Smooth muscle cell (in vitro differentiated cells): Measurements from ENCODE around the gene HLA-A. TPM values are rescaled to one million over a fixed set of nuclear protein-coding genes. Genes with fewer than 3 reads are reported as not detected.

Experiments
- DNase-seq: peaks from one replicate; lab custom pipeline; 2025; ENCODE audit not compliant: unreplicated experiment; lab: John Stamatoyannopoulos, UW
- H2AFZ ChIP-seq: fragments of 200-600 bp; sonication (generic); 2 replicates; pipeline ENCODE4 v1.6.0; 2016; ENCODE audit warnings: antibody characterized with exemption, low read depth, mild to moderate bottlenecking
- H3F3A ChIP-seq: fragments of 200-600 bp; sonication (generic); 2 replicates; pipeline ENCODE4 v1.6.0; 2017; ENCODE audit warnings: antibody characterized with exemption, low read depth
- H3K27ac ChIP-seq: fragments of 200-600 bp; sonication (generic); 2 replicates; pipeline ENCODE4 v1.5.1; 2016; ENCODE audit warnings: low read depth, mild to moderate bottlenecking
- H3K27me3 ChIP-seq: fragments of 200-600 bp; sonication (generic); 2 replicates; pipeline ENCODE4 v1.6.1; 2016; ENCODE audit warnings: low read depth, mild to moderate bottlenecking
- H3K36me3 ChIP-seq: fragments of 200-600 bp; sonication (generic); 2 replicates; pipeline ENCODE4 v1.5.1; 2016; ENCODE audit warnings: low read depth
- H3K4me1 ChIP-seq: fragments of 200-600 bp; sonication (generic); 2 replicates; pipeline ENCODE4 v1.5.1; 2016; ENCODE audit warnings: low read depth
- H3K4me2 ChIP-seq: fragments of 200-600 bp; sonication (generic); 2 replicates; pipeline ENCODE4 v1.6.0; 2016; ENCODE audit warnings: mild to moderate bottlenecking
- H3K4me3 ChIP-seq: fragments of 200-600 bp; sonication (generic); 2 replicates; pipeline ENCODE4 v1.5.1; 2016; ENCODE audit warnings: mild to moderate bottlenecking
- H3K79me2 ChIP-seq: fragments of 200-600 bp; sonication (generic); 2 replicates; pipeline ENCODE4 v1.6.0; 2016; ENCODE audit warnings: low read depth, mild to moderate bottlenecking
- H3K9ac ChIP-seq: fragments of 200-600 bp; sonication (generic); 2 replicates; pipeline ENCODE4 v1.6.0; 2016; ENCODE audit warnings: low read depth
- H3K9me3 ChIP-seq: fragments of 200-600 bp; sonication (generic); replicated peaks from 2 replicates; pipeline ENCODE4 v1.5.1; 2016; ENCODE audit warnings: low read depth
- H4K20me1 ChIP-seq: fragments of 200-600 bp; sonication (generic); 2 replicates; pipeline ENCODE4 v1.6.0; 2016; ENCODE audit warnings: low read depth
- CTCF ChIP-seq: fragments of 200-600 bp; sonication (generic); IDR thresholded peaks from 2 replicates; pipeline ENCODE4 v1.5.1; 2017; ENCODE audit warnings: borderline replicate concordance, mild to moderate bottlenecking, antibody characterized with exemption; ENCODE audit not compliant: insufficient read depth, poor library complexity, severe bottlenecking
- WGBS: methylation state at CpG from one replicate; pipeline ENCODE4 v1.1.7; 2016; ENCODE audit warnings: low lambda C conversion rate; 5-methylcytosine and 5-hydroxymethylcytosine counted together
- polyA plus RNA-seq: library from polyadenylated mRNA; unstranded; fragments of >200 nt; fragmentation: Nextera tagmentation; extraction: Ambion mirVana; gene quantifications from 2 replicates; pipeline ENCODE4 v1.2.1, GENCODE V29; 2016
- small RNA-seq: library from RNA; depleted of rRNA; stranded (forward); fragments of <200 nt; gene quantifications from one replicate; pipeline ENCODE3, GENCODE V24; 2014
- total RNA-seq: library from RNA; depleted of rRNA; stranded (reverse); fragments of >200 nt; gene quantifications from 2 replicates; pipeline ENCODE4 v1.2.3, GENCODE V29; 2014

Gene HLA-A
- total and polyA plus RNA-seq, 2 experiments from 2014 or later: 287 to 558 TPM

- WGBS: 52% methylated on average over 2 of the region's 2 CpGs
- no peaks in the 10 kb centered on the region for H3K36me3 ChIP-seq
- H3K4me3 ChIP-seq: no peak overlapping the region
- H3K4me2 ChIP-seq: no peak overlapping the region
- TF ChIP-seq CTCF: no peak
- peaks cover 40% of the 10 kb centered on the region for H3K27me3 ChIP-seq
- DNase-seq: no peak
- H3K27ac ChIP-seq: no peak overlapping the region
- no peak overlapping the region for H3K9ac ChIP-seq
- no peaks in the 10 kb centered on the region for H3K4me1 ChIP-seq
- H4K20me1 ChIP-seq: no peaks in the 10 kb centered on the region
- H3K9me3 ChIP-seq: no peaks in the 10 kb centered on the region
- no peak overlapping the region for H2AFZ ChIP-seq
- no peaks in the 10 kb centered on the region for H3F3A ChIP-seq
- no peaks in the 10 kb centered on the region for H3K79me2 ChIP-seq
Observed at GRCh38 chr6:29992807-29993206, 50.5 kb downstream of the HLA-A start.

DNA sequence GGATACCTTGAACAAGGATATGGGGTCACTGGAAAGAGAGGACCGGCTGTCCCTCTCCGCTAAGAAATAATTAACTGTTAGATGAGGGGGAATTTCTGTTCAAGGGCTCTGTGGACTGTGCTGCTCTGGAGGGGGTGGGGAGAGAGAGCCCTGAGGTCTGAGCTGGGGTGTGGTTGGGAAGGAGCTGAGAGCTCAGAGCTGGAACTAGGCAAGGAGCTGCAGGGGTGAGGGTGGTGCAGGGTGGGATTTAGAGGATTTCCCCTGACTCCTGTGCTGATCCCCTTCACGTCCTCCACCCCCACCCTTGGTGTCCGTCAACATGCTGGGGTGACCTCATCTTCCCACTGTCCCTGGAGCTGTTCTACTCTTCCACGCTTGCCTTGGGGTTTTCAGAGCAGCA lies 52.5 kb downstream of the HLA-A start:
- Histone ChIP-seq H4K20me1 (no peaks in the 10 kb centered on the region), H3F3A (no peaks in the 10 kb centered on the region), H3K4me2 (no peak overlapping the region), H3K36me3 (no peaks in the 10 kb centered on the region), H3K9ac (no peak overlapping the region), H3K27ac (no peak overlapping the region), H2AFZ (no peak overlapping the region), H3K4me3 (no peak overlapping the region), H3K79me2 (no peaks in the 10 kb centered on the region), H3K9me3 (no peaks in the 10 kb centered on the region), H3K4me1 (no peaks in the 10 kb centered on the region), H3K27me3 (peaks cover 40% of the 10 kb centered on the region)
- no peak for DNase-seq
- no peak for TF ChIP-seq CTCF
- 69% methylated on average over 5 of the region's 5 CpGs for WGBS

DNA sequence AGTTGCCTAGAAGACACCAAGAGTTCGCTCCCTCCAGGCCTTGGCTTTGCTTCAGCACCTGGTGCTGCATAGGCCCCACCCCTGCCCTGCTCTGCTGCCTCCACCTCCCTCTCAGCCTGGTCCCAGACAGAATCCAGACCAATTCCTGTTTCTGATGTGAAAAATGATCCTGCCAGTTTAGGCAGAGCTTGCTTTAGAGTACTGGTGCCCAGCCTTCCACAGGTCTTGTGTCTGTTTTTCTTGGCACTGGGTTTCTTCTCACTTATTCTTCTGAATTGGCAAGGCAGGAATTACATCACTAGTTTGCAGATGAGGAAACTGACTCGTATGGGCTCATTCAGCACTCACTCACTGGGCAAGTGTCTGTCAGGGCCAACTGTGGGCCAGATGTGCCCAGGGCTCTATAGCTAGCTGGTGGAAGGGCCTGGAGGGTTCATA lies 53.0 kb downstream of the HLA-A start:
- no peaks in the 10 kb centered on the region for H4K20me1 ChIP-seq
- 71% methylated on average over 2 of the region's 2 CpGs for WGBS
- no peak overlapping the region for H3K27ac ChIP-seq
- no peak overlapping the region for H3K4me2 ChIP-seq
- H3K79me2 ChIP-seq: no peaks in the 10 kb centered on the region
- H3K4me3 ChIP-seq: no peak overlapping the region
- no peak overlapping the region for H2AFZ ChIP-seq
- peaks cover 34% of the 10 kb centered on the region for H3K27me3 ChIP-seq
- H3F3A ChIP-seq: no peaks in the 10 kb centered on the region
- no peak for TF ChIP-seq CTCF
- H3K4me1 ChIP-seq: no peaks in the 10 kb centered on the region
- H3K36me3 ChIP-seq: no peaks in the 10 kb centered on the region
- no peak for DNase-seq
- H3K9me3 ChIP-seq: no peaks in the 10 kb centered on the region
- H3K9ac ChIP-seq: no peak overlapping the region

Small RNA genes lying within 50 kb of the gene (small RNA-seq; reads per million reads assigned to genes)
- gene HLA-U: not detected

Other genes starting within 250 kb of the HLA-A start
- 2.7 and 6.9 TPM in 2 replicates for gene HLA-F, start 219.1 kb upstream of the HLA-A start, total RNA-seq
- 5.6 and 7.0 TPM in 2 replicates for gene HLA-F, start 219.1 kb upstream of the HLA-A start, polyA plus RNA-seq
- gene HLA-G, start 114.7 kb upstream of the HLA-A start, total RNA-seq: 0.22 and 0.36 TPM in 2 replicates
- 1.7 and 3.5 TPM in 2 replicates for gene HLA-G, start 114.7 kb upstream of the HLA-A start, polyA plus RNA-seq
- gene POLR1H, start 118.7 kb downstream of the HLA-A start, total RNA-seq: 17.3 and 21.0 TPM in 2 replicates
- 35.1 and 41.7 TPM in 2 replicates for gene POLR1H, start 118.7 kb downstream of the HLA-A start, polyA plus RNA-seq
- 48.8 and 63.4 TPM in 2 replicates for gene PPP1R11, start 124.7 kb downstream of the HLA-A start, total RNA-seq
- 76.8 and 80.2 TPM in 2 replicates for gene PPP1R11, start 124.7 kb downstream of the HLA-A start, polyA plus RNA-seq
- gene RNF39, start 133.2 kb downstream of the HLA-A start, total RNA-seq: 0.18 and 0.90 TPM in 2 replicates
- gene RNF39, start 133.2 kb downstream of the HLA-A start, polyA plus RNA-seq: 0.70 and 0.74 TPM in 2 replicates
- 0.18 TPM in 1 of 2 replicates, not detected in the other for gene TRIM31, start 170.6 kb downstream of the HLA-A start, total RNA-seq
- gene TRIM31, start 170.6 kb downstream of the HLA-A start, polyA plus RNA-seq: not detected in 2 replicates
- not detected in 2 replicates for gene TRIM40, start 193.6 kb downstream of the HLA-A start, total RNA-seq
- gene TRIM40, start 193.6 kb downstream of the HLA-A start, polyA plus RNA-seq: not detected in 2 replicates
- not detected in 2 replicates for gene TRIM10, start 218.7 kb downstream of the HLA-A start, total RNA-seq
- gene TRIM10, start 218.7 kb downstream of the HLA-A start, polyA plus RNA-seq: not detected in 2 replicates
- not detected in 2 replicates for gene TRIM15, start 221.0 kb downstream of the HLA-A start, total RNA-seq
- not detected in 2 replicates for gene TRIM15, start 221.0 kb downstream of the HLA-A start, polyA plus RNA-seq